ENCODE measurements around the gene MYO10. TPM values are rescaled to one million over a fixed set of nuclear protein-coding genes. Genes with fewer than 3 reads are reported as not detected.

MYO10 gene
- total RNA-seq, 2 experiments from 2014 or later = 0.03 to 1.7 TPM

GRCh38 chr5:16952968-16953671 lies 17.0 kb upstream of the MYO10 start:
- no peak for DNase-seq (ENCODE audit: low spot score)
- Histone ChIP-seq H4K20me1 (ENCODE audit: insufficient read depth, low read length) (no peaks in the 10 kb centered on the region), H3K4me1 (ENCODE audit: insufficient read depth, low read length, poor library complexity, severe bottlenecking) (no peaks in the 10 kb centered on the region), H3K27ac (ENCODE audit: low read depth, low read length, poor library complexity, severe bottlenecking) (no peak overlapping the region), H3K79me2 (ENCODE audit: insufficient read depth, low read depth, low read length) (no peaks in the 10 kb centered on the region), H3K4me2 (ENCODE audit: low read length) (no peak overlapping the region), H2AFZ (ENCODE audit: low read length) (no peak overlapping the region), H3K9me3 (ENCODE audit: low read length) (no peaks in the 10 kb centered on the region), H3K36me3 (ENCODE audit: insufficient read depth, low read length) (no peaks in the 10 kb centered on the region), H3K4me3 (ENCODE audit: low read depth, low read length, poor library complexity, severe bottlenecking) (no peak overlapping the region), H3K9me2 (ENCODE audit: insufficient read depth, low read length) (no peaks in the 10 kb centered on the region)
- intact Hi-C loops (cut with micrococcal nuclease; ENCODE audit: unreplicated experiment) = no loop called here
- no TSS peak for BruUV-seq (replicated peaks)
- POLR2A ChIA-PET = no interaction called here
- CTCF ChIA-PET (ENCODE audit: unreplicated experiment) = no interaction called here
- no peak for TF ChIP-seq EZH2phosphoT487 (IDR thresholded peaks at IDR 0.05; ENCODE audit: borderline replicate concordance, low read depth, low read length)
- TF ChIP-seq, protein P1, sequence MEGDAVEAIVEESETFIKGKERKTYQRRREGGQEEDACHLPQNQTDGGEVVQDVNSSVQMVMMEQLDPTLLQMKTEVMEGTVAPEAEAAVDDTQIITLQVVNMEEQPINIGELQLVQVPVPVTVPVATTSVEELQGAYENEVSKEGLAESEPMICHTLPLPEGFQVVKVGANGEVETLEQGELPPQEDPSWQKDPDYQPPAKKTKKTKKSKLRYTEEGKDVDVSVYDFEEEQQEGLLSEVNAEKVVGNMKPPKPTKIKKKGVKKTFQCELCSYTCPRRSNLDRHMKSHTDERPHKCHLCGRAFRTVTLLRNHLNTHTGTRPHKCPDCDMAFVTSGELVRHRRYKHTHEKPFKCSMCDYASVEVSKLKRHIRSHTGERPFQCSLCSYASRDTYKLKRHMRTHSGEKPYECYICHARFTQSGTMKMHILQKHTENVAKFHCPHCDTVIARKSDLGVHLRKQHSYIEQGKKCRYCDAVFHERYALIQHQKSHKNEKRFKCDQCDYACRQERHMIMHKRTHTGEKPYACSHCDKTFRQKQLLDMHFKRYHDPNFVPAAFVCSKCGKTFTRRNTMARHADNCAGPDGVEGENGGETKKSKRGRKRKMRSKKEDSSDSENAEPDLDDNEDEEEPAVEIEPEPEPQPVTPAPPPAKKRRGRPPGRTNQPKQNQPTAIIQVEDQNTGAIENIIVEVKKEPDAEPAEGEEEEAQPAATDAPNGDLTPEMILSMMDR (conservative IDR thresholded peaks at IDR 0.05; ENCODE audit: low read length) = no peak

- Histone ChIP-seq H3K9me3 (ENCODE audit: low read length) (no peaks in the 10 kb centered on the region), H3K36me3 (ENCODE audit: insufficient read depth, low read length) (no peaks in the 10 kb centered on the region), H3K4me2 (ENCODE audit: low read length) (no peak overlapping the region), H4K20me1 (ENCODE audit: insufficient read depth, low read length) (no peaks in the 10 kb centered on the region), H3K4me1 (ENCODE audit: insufficient read depth, low read length, poor library complexity, severe bottlenecking) (no peaks in the 10 kb centered on the region), H2AFZ (ENCODE audit: low read length) (no peak overlapping the region), H3K4me3 (ENCODE audit: low read depth, low read length, poor library complexity, severe bottlenecking) (no peak overlapping the region), H3K79me2 (ENCODE audit: insufficient read depth, low read depth, low read length) (no peaks in the 10 kb centered on the region), H3K27ac (ENCODE audit: low read depth, low read length, poor library complexity, severe bottlenecking) (no peak overlapping the region), H3K9me2 (ENCODE audit: insufficient read depth, low read length) (no peaks in the 10 kb centered on the region)
- ChIA-PET CTCF (ENCODE audit: unreplicated experiment) (no interaction called here), POLR2A (interaction anchor here (0.6 kb wide), 1 partner anchor 229 kb away, joined by 4 read pairs; no protein-coding TSS in a partner anchor)
- BruUV-seq (replicated peaks) = no TSS peak
- intact Hi-C loops (cut with micrococcal nuclease; ENCODE audit: unreplicated experiment) = no loop called here
- no peak for DNase-seq (ENCODE audit: low spot score)
- no peak for TF ChIP-seq EZH2phosphoT487 (IDR thresholded peaks at IDR 0.05; ENCODE audit: borderline replicate concordance, low read depth, low read length)
- TF ChIP-seq, protein P1 (conservative IDR thresholded peaks at IDR 0.05; ENCODE audit: low read length) = no peak
Measured at GRCh38 chr5:16946725-16947124, 10.6 kb upstream of the MYO10 start.

DNA sequence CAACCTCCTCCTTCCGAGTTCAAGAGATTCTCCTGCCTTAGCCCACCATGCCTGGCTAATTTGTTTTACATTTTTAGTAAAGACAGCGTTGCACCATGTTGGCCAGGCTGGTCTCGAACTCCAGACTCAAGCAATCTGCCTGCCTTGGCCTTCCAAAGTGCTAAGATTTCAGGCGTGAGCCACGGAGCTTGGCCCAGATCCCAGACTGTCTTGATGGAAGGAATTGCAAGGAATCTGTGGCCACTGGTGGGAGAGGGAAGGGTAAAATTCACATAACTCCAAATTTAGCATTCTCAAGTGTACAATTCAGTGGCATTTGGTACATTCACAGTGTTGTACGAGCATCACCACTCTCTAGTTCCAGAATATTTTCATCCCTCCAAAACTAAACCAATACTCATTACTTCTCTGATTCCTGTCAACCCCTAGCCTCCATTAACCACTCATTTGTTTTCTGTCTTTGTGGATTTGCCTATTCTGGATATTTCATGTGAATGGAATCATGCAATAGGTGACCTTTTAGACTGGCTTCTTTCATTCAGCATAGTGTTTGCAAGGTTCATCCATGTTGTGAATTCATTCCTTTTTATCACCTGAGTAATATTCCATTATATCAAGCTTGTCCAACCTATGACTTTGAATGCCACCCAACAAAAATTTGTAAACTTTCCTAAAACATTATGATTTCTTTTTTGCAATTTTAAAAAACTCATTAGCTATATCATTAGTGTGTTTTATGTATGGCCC lies 8.9 kb upstream of the MYO10 start:
- intact Hi-C loops (cut with micrococcal nuclease; ENCODE audit: unreplicated experiment) = no loop called here
- no peaks in the 10 kb centered on the region for H3K9me3 ChIP-seq (ENCODE audit: low read length)
- H3K36me3 ChIP-seq (ENCODE audit: insufficient read depth, low read length) = no peaks in the 10 kb centered on the region
- H4K20me1 ChIP-seq (ENCODE audit: insufficient read depth, low read length) = no peaks in the 10 kb centered on the region
- H3K27ac ChIP-seq (ENCODE audit: low read depth, low read length, poor library complexity, severe bottlenecking) = no peak overlapping the region
- no peaks in the 10 kb centered on the region for H3K79me2 ChIP-seq (ENCODE audit: insufficient read depth, low read depth, low read length)
- H3K4me3 ChIP-seq (ENCODE audit: low read depth, low read length, poor library complexity, severe bottlenecking) = no peak overlapping the region
- no peak overlapping the region for H3K4me2 ChIP-seq (ENCODE audit: low read length)
- CTCF ChIA-PET (ENCODE audit: unreplicated experiment) = interaction anchor here (0.5 kb wide), 1 partner anchor 61 kb away, joined by 3 read pairs; no protein-coding TSS in a partner anchor
- TF ChIP-seq, protein P1 (conservative IDR thresholded peaks at IDR 0.05; ENCODE audit: low read length) = no peak
- no peak for TF ChIP-seq EZH2phosphoT487 (IDR thresholded peaks at IDR 0.05; ENCODE audit: borderline replicate concordance, low read depth, low read length)
- no peak for DNase-seq (ENCODE audit: low spot score)
- no TSS peak for BruUV-seq (replicated peaks)
- no peaks in the 10 kb centered on the region for H3K9me2 ChIP-seq (ENCODE audit: insufficient read depth, low read length)
- H2AFZ ChIP-seq (ENCODE audit: low read length) = no peak overlapping the region
- no peaks in the 10 kb centered on the region for H3K4me1 ChIP-seq (ENCODE audit: insufficient read depth, low read length, poor library complexity, severe bottlenecking)
- POLR2A ChIA-PET = interaction anchor here (0.5 kb wide), 1 partner anchor 1171 kb away, joined by 3 read pairs; no protein-coding TSS in a partner anchor

Measured in OCI-LY7 (cell line).